SK-N-MC (cell line): ENCODE measurements around the gene CADPS.

ENCODE experiments used
- DNase-seq: peaks from one replicate; pipeline ENCODE4 v3.0.0-alpha.2; 2011; ENCODE audit warnings: low read depth, low spot score
- H3K27ac ChIP-seq: fragments of 200-600 bp; sonication (generic); 2 replicates; pipeline ENCODE4 v1.5.1; 2016; ENCODE audit warnings: mixed run types
- H3K36me3 ChIP-seq: fragments of 200-600 bp; sonication (generic); 2 replicates; pipeline ENCODE4 v1.6.1; 2017; ENCODE audit warnings: antibody characterized with exemption, low read length, mixed read lengths; ENCODE audit not compliant: insufficient read depth
- H3K4me3 ChIP-seq: fragments of 200-600 bp; sonication (generic); 2 replicates; pipeline ENCODE4 v1.5.1; 2016
- H3K9ac ChIP-seq: fragments of 200-600 bp; sonication (generic); 2 replicates; pipeline ENCODE4 v1.8.0; 2017; ENCODE audit warnings: mixed run types, mixed read lengths; ENCODE audit not compliant: insufficient read length
- H3K9me3 ChIP-seq: fragments of 200-600 bp; sonication (generic); 2 replicates; pipeline ENCODE4 v1.6.1; 2017; ENCODE audit warnings: low read depth, mild to moderate bottlenecking, antibody characterized with exemption, low read length, moderate library complexity, mixed read lengths
- EZH2 ChIP-seq: fragments of 200-600 bp; sonication (generic); IDR thresholded peaks from one replicate; pipeline ENCODE4 v1.6.1; 2017; ENCODE audit warnings: antibody characterized with exemption
- FOXP2 ChIP-seq: optimal IDR thresholded peaks from 2 replicates; pipeline ENCODE3; 2011; ENCODE audit warnings: mild to moderate bottlenecking, moderate library complexity; ENCODE audit not compliant: insufficient read depth; ENCODE audit errors: extremely low read length, control extremely low read depth
- POLR2AphosphoS5 ChIP-seq: IDR thresholded peaks from 2 replicates; pipeline ENCODE4 v1.6.1; 2012; ENCODE audit warnings: mild to moderate bottlenecking, low read depth, low read length, borderline replicate concordance

CADPS gene

DNA sequence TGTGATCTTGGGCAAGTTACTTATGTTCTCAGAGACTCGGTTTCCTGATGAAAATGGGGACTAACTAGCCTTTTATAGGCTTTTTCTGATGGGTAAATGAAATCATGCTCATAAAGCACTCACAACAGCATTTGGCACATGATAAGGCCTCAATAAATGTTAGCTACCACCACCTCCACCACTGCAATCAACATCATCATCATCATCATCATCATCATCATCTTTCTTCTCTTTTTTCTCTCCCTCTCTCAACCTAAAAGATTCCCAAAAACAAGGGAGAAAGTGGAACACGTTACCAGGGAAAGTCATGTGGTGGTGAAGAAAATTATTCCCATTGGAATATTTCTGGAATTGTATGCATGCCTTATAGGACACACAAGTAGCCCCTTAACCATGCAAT lies 468.3 kb downstream of the CADPS start:
- no peak overlapping the region for H3K4me3 ChIP-seq
- no peak overlapping the region for H3K27ac ChIP-seq
- no peak for DNase-seq
- no peak overlapping the region for H3K9ac ChIP-seq
- no peaks in the 10 kb centered on the region for H3K36me3 ChIP-seq
- TF ChIP-seq FOXP2 (no peak), POLR2AphosphoS5 (no peak)
- H3K9me3 ChIP-seq, result no peaks in the 10 kb centered on the region

DNA sequence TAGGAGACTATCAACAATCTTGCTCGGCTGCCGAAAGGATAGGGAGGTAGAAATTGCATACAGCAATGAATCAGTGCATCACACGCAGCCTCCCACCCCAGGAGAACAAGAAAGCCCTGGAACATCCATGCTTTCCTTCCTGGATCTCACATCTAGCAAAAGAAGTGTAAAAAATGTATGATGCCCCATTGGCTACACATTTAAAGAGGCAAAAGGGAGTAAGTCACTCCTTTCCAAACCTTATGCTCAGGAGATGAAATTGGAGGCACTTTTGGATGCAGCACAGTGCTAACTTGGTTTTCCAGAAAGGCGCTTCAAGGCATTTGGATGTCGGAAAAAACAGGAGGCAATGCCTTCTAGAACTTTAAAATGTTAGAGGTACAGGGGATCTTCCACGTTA lies 469.6 kb downstream of the CADPS start:
- TF ChIP-seq POLR2AphosphoS5 (no peak), FOXP2 (no peak), EZH2 (no peak)
- no peak overlapping the region for H3K4me3 ChIP-seq
- DNase-seq, result no peak
- no peak overlapping the region for H3K27ac ChIP-seq
- no peaks in the 10 kb centered on the region for H3K9me3 ChIP-seq
- H3K36me3 ChIP-seq, result no peaks in the 10 kb centered on the region
- no peak overlapping the region for H3K9ac ChIP-seq

DNA sequence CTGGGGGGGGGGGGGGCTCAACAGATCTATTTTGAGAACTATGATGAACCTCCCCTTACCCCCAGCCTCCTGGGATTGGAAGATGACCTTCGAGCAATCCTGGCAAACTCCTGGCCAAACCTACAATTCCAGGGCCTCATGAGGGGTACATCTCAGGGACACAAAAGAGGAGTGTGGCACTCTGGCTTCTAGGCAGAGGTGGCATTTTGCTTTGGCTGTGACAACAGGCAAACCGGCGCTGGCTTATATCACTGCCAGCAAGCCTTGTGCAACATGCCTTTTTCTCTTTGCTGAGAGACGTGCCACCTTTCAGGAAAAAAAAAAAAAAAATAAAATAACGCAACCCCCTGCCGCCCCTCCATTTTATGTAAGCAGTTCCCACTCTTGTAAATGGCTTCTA lies 470.1 kb downstream of the CADPS start:
- Histone ChIP-seq H3K9me3 (no peaks in the 10 kb centered on the region), H3K27ac (no peak overlapping the region), H3K9ac (no peak overlapping the region), H3K36me3 (no peaks in the 10 kb centered on the region), H3K4me3 (no peak overlapping the region)
- DNase-seq, result no peak
- no peak for TF ChIP-seq POLR2AphosphoS5
- no peak for TF ChIP-seq FOXP2
- TF ChIP-seq EZH2, result no peak

DNA sequence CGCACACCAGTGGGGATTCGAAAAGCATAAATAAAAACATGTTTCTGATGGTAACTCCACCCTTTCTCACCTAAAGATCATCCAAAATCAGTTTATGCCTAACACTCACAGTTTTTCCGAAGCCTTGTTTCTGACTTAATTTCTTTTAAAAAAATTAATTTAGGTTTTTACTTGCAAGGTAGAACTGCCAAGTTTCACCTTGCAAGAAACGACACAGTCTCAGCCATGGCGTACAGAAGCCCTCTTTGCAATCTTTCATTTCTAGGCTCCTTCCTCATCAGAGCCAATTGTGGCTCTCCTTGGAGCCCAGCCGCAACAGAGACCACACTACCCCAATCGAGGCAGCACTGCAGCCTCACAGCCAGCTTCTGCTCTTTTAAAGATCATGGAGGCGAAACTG lies 470.9 kb downstream of the CADPS start:
- H3K4me3 ChIP-seq, result no peak overlapping the region
- H3K9me3 ChIP-seq, result no peaks in the 10 kb centered on the region
- no peak for DNase-seq
- H3K36me3 ChIP-seq, result no peaks in the 10 kb centered on the region
- TF ChIP-seq FOXP2, result no peak
- TF ChIP-seq EZH2, result no peak
- TF ChIP-seq POLR2AphosphoS5, result no peak
- H3K27ac ChIP-seq, result no peak overlapping the region
- H3K9ac ChIP-seq, result no peak overlapping the region

DNA sequence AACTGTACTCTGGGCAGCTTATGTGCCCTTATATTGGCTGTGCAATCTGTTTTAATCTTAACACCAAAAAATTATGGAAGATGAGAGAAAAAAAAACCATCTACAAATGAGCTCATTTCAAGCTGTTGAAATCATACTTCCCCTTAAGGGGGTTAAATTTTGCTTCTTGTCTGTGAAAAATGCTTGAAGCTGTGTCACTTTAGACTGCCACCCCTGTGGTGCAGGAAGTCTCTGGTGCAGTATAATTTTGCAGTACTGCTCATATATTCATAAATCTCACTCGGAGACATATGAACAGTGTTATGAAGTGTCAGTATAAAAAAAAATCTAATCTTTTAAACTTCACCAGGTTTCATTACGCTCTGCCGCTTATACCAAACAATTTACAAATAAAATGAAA lies 471.5 kb downstream of the CADPS start:
- DNase-seq, result peak; percentile 8
- no peaks in the 10 kb centered on the region for H3K9me3 ChIP-seq
- no peak overlapping the region for H3K4me3 ChIP-seq
- no peak overlapping the region for H3K9ac ChIP-seq
- no peaks in the 10 kb centered on the region for H3K36me3 ChIP-seq
- TF ChIP-seq FOXP2, result no peak
- no peak for TF ChIP-seq EZH2
- no peak for TF ChIP-seq POLR2AphosphoS5
- no peak overlapping the region for H3K27ac ChIP-seq

DNA sequence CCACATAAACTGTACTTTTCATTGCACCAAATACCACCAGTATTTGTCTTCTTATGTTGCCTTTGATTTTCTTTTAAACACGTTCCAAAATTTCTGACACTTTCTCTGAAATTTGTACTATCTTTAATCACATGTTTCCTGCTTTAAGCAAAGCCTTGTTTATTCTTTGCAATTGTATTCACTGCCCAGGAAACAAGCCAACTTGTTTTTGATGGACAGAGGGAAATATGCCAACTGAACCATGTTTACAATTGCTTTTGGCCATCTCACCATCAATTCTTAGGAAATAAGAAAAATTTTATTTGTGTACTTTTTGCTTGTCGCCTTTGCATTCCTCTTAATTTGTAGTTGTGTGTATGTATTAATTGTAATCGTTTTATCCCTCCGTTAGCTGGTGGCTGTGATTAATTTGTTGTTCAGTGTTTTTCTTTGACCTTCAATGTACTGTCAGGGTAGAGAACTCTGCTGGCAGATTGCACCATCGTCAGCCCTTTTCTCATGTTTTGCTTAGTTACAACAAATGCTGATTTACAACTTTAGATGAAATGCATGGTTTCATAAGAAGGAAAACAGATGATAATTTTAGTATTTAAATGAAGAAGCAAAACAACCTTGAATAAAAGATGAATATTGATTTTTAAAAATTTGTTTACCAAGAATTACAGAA lies 482.5 kb downstream of the CADPS start:
- DNase-seq, result no peak
- no peaks in the 10 kb centered on the region for H3K36me3 ChIP-seq
- no peak overlapping the region for H3K9ac ChIP-seq
- TF ChIP-seq POLR2AphosphoS5 (no peak), EZH2 (no peak), FOXP2 (no peak)
- H3K4me3 ChIP-seq, result no peak overlapping the region
- no peaks in the 10 kb centered on the region for H3K9me3 ChIP-seq
- H3K27ac ChIP-seq, result no peak overlapping the region

DNA sequence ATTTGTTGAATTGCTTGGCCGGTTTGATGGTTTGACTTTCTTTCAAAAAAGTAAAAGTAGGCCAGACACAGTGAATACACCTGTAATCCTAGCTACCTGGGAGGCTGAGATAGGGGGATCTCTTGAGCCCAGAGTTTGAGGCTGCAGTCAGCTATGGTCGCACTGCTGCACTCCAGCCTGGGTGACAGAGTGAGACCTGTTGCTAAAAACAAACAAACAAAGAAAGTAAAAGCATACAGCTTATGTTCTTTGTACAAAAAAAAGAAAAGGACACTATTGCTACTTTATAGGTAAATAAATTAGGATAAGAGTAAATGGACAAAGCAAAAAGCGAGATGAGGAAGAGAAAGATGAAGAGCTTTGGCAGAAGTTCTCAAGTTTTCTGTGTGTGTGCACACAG lies 488.0 kb downstream of the CADPS start:
- DNase-seq, result no peak
- H3K4me3 ChIP-seq, result no peak overlapping the region
- no peaks in the 10 kb centered on the region for H3K9me3 ChIP-seq
- no peak overlapping the region for H3K9ac ChIP-seq
- H3K27ac ChIP-seq, result no peak overlapping the region
- TF ChIP-seq POLR2AphosphoS5, result no peak
- no peak for TF ChIP-seq FOXP2
- TF ChIP-seq EZH2, result no peak
- H3K36me3 ChIP-seq, result no peaks in the 10 kb centered on the region

DNA sequence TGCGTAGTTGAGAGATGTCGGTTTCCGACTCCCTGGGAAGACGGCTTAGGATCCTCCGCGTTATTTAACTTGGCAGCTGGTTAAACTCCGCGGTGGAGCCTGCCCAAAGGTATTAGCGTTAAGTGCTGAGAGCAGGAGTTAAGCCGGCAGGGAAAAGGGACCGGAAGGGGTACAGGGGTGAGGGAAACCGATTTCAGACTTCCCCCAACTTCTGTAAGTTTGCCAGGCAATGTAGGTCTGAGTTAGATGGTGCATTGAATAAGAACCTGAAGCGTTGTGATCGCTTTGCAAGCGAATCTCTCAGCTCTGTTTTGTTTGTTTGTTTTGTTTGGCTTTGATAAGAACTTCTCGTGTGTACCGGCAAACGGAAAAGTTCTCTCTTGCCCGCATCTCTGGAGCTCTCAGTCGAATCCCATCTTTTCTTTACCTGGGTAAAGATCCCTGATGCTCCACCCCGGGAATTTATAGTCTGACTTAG lies 495.9 kb downstream of the CADPS start:
- TF ChIP-seq POLR2AphosphoS5, result no peak
- Histone ChIP-seq H3K27ac (no peak overlapping the region), H3K4me3 (no peak overlapping the region), H3K9ac (no peak overlapping the region), H3K9me3 (no peaks in the 10 kb centered on the region), H3K36me3 (no peaks in the 10 kb centered on the region)
- no peak for DNase-seq

DNA sequence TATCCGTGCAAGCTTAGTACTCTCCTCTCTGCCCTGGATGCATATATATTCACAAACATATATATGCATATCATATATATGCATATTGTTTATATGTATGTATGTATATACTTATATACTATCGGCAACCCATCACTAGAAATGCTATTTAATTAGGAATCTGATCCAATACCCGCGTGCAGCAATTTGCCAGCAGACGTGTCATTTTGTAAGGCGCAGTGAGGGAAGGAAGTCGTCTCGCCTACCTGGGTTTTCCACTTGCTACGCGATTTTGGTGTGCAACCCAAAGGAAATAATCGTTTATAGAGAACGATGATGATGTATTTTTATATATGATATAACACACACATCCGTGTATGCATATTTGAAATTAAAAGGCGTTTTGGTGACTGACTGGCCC lies 496.3 kb downstream of the CADPS start:
- no peak for TF ChIP-seq POLR2AphosphoS5
- no peak for TF ChIP-seq FOXP2
- TF ChIP-seq EZH2, result no peak
- H3K4me3 ChIP-seq, result no peak overlapping the region
- no peaks in the 10 kb centered on the region for H3K9me3 ChIP-seq
- DNase-seq, result no peak
- H3K9ac ChIP-seq, result no peak overlapping the region
- no peaks in the 10 kb centered on the region for H3K36me3 ChIP-seq
- H3K27ac ChIP-seq, result no peak overlapping the region
